ENCODE results near the gene PDE8B. TPM values are rescaled to one million over a fixed set of nuclear protein-coding genes. Genes with fewer than 3 reads are reported as not detected.

PDE8B gene
- total and polyA plus RNA-seq, 2 experiments from 2014 or later, result 0.83 to 0.84 TPM

- no peaks in the 10 kb centered on the region for H3K36me3 ChIP-seq
These were observed 35.2 kb upstream of the PDE8B start for GRCh38 chr5:77175231-77175630.

GRCh38 chr5:77176429-77176828 is 34.1 kb upstream of the PDE8B start:
- DNase-seq (ENCODE audit: low read depth in 1 of 2, low spot score in 1 of 2), result no peak
- H3K4me1 ChIP-seq (ENCODE audit: low read depth), result peaks cover 11% of the 10 kb centered on the region
- no peaks in the 10 kb centered on the region for H3K36me3 ChIP-seq
- no peak for TF ChIP-seq CTCF (IDR thresholded peaks at IDR 0.05; ENCODE audit: low read depth, low read length)
- peaks cover 38% of the 10 kb centered on the region for H3K27me3 ChIP-seq
- H3K4me3 ChIP-seq, result no peak overlapping the region
- no peaks in the 10 kb centered on the region for H3K9me3 ChIP-seq (ENCODE audit: low read depth)
- no peak overlapping the region for H3K27ac ChIP-seq

More at GRCh38 chr5:77175231-77175630, 35.2 kb upstream of the PDE8B start:
- no peak for TF ChIP-seq CTCF (IDR thresholded peaks at IDR 0.05; ENCODE audit: low read depth, low read length)
- Histone ChIP-seq H3K27me3 (peaks cover 26% of the 10 kb centered on the region), H3K27ac (no peak overlapping the region), H3K9me3 (ENCODE audit: low read depth) (no peaks in the 10 kb centered on the region), H3K4me3 (no peak overlapping the region), H3K4me1 (ENCODE audit: low read depth) (peaks cover 7% of the 10 kb centered on the region)
- DNase-seq (ENCODE audit: low read depth in 1 of 2, low spot score in 1 of 2), result no peak

GRCh38 chr5:77177576-77177975 is 32.9 kb upstream of the PDE8B start:
- peaks cover 49% of the 10 kb centered on the region for H3K27me3 ChIP-seq
- no peak for DNase-seq (ENCODE audit: low read depth in 1 of 2, low spot score in 1 of 2)
- TF ChIP-seq CTCF (IDR thresholded peaks at IDR 0.05; ENCODE audit: low read depth, low read length), result no peak
- peaks cover 11% of the 10 kb centered on the region for H3K4me1 ChIP-seq (ENCODE audit: low read depth)
- no peak overlapping the region for H3K27ac ChIP-seq
- no peaks in the 10 kb centered on the region for H3K9me3 ChIP-seq (ENCODE audit: low read depth)
- H3K4me3 ChIP-seq, result no peak overlapping the region
- H3K36me3 ChIP-seq, result no peaks in the 10 kb centered on the region

GRCh38 chr5:77180167-77181081 is 30.1 kb upstream of the PDE8B start:
- Histone ChIP-seq H3K27me3 (peaks cover 53% of the 10 kb centered on the region), H3K4me1 (ENCODE audit: low read depth) (peaks cover 4% of the 10 kb centered on the region), H3K4me3 (peak overlapping the region; percentile 38), H3K36me3 (no peaks in the 10 kb centered on the region), H3K27ac (no peak overlapping the region), H3K9me3 (ENCODE audit: low read depth) (no peaks in the 10 kb centered on the region)
- peak; percentile 9 to 28 for DNase-seq (ENCODE audit: low read depth in 1 of 2, low spot score in 1 of 2)
- no peak for TF ChIP-seq CTCF (IDR thresholded peaks at IDR 0.05; ENCODE audit: low read depth, low read length)

GRCh38 chr5:77181173-77181572 is 29.3 kb upstream of the PDE8B start:
- H3K9me3 ChIP-seq (ENCODE audit: low read depth), result no peaks in the 10 kb centered on the region
- no peak for TF ChIP-seq CTCF (IDR thresholded peaks at IDR 0.05; ENCODE audit: low read depth, low read length)
- no peak overlapping the region for H3K4me3 ChIP-seq
- H3K27ac ChIP-seq, result no peak overlapping the region
- peaks cover 4% of the 10 kb centered on the region for H3K4me1 ChIP-seq (ENCODE audit: low read depth)
- DNase-seq (ENCODE audit: low read depth in 1 of 2, low spot score in 1 of 2), result peak in 1 of 2 donors; percentile 16
- no peaks in the 10 kb centered on the region for H3K36me3 ChIP-seq
- H3K27me3 ChIP-seq, result peaks cover 53% of the 10 kb centered on the region
